Stimulated activated CD4-positive, alpha-beta T cell treated with anti-CD3 and anti-CD28 coated beads, Interleukin-4, amount 100 ng/mL, for 24 hours (primary cell): ENCODE results near the gene PRCD.
A peak's percentile ranks its signal among the peaks of the same experiment; 100 is the strongest.

ENCODE experiments used
- DNase-seq: peaks from one replicate; pipeline ENCODE4 v3.0.0-alpha.2; 2020

The PRCD gene

GRCh38 chr17:76575570-76575969, 35.7 kb downstream of the PRCD start:
- no peak for DNase-seq

GRCh38 chr17:76576189-76576588, 36.3 kb downstream of the PRCD start:
- no peak for DNase-seq

- no peak for DNase-seq
Measured at GRCh38 chr17:76577876-76578275, 38.0 kb downstream of the PRCD start.

DNA sequence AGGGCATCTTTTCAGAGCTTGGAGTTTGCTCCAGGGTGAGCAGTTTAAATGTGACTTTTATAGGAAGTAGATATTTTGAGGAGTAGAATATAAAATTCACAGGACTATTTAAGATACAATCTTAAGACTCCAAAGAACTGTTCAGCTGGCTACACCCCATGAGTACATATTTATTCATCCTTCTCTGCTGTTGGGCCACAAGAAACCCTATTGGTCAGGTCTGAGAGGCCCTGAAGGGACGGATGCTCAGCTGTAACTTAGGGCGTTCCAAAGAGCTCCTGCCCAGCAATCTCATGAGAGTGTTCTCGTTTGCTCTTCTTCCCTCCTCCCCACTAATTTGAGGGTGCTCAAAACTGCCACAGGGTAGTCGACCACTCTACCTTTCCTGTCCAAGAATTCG, 38.5 kb downstream of the PRCD start:
- no peak for DNase-seq

GRCh38 chr17:76579281-76579680, 39.4 kb downstream of the PRCD start:
- no peak for DNase-seq

- no peak for DNase-seq
Measured at GRCh38 chr17:76581515-76581914, 41.7 kb downstream of the PRCD start.

DNA sequence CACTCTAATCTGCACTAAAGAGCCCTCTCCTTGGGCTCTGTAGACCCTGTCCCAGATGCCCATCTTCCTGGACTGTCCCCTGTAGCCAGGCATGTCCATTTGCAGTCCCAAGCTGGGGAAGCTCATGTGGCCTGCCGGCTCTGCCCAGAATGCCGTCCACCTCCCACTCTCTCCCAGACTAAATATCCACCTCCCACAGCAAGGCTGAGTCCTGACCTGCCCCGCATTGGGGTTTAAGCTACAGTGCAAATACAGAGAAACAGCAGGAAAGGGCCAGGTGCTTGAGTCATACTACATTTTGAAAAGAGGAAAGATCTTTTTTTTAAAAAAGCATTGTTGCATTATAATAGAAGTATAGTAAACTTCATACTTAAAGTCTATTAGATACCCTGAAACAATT, 42.8 kb downstream of the PRCD start:
- no peak for DNase-seq

- DNase-seq = no peak
Measured at GRCh38 chr17:76584427-76585032, 44.7 kb downstream of the PRCD start.

GRCh38 chr17:76585033-76585648, 45.3 kb downstream of the PRCD start:
- DNase-seq = no peak

- peak; percentile 24 for DNase-seq
Measured at GRCh38 chr17:76585649-76586593, 46.1 kb downstream of the PRCD start, which contains the start of gene ST6GALNAC2. Gene ST6GALNAC2 (minus strand): TSS chr17:76585860. CDS start chr17:76585808, 52 bp downstream.

DNA sequence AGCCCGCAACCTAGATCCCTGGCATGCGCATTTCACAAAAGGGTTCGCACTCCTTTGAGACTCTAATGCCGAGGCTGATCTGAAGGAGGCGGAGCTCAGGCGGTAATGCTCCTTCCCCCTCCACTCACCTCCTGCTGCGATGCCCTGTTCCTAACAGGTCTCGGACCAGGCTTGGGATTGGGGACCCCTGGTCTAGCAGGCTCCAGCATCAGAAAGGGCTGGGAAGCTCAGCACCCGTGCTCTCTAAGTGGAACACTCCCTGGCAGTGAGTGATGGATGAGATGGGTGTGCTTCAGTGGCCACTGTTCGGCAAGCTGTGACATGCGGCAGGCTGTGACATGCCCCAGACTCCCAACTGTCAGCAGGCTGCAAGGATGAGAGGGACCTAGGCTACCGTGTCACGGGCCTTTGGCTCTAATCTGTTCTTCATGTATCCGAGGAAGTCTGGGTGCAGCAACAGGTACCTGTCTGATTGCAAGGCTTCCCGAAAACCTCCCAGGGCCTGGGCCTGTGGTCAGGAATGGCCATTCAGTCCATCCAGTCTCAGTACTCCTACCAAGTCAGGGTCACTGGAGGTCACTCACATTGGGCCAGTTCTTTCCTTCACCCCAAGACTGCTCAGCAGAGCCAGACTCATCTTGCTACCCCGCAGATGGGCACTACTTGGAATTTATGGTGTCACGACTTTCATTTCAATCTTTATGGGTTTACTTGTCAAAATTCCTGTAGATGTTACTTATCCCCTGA, 47.1 kb downstream of the PRCD start:
- DNase-seq = no peak

DNA sequence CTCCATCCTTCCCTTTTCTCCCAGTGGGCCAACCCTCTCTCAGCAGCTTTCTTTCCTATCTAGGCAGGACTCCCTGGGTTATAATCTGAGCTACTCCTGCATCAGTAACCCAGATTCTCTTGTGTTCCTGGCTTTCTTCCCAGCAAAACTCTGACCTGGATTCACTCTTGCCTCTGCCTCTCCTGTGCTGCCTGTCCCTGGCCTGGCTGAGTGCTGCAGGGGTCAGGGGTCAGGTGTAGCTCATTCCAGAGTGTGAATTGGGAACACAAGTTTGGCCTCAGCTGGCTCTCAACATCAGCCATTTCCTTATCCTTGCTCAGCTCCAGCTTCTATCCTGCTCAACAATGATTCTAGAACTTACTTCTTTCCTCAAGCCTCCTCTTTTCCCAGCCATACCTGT, 48.3 kb downstream of the PRCD start:
- DNase-seq = no peak

- no peak for DNase-seq
Measured at GRCh38 chr17:76593384-76593826, 53.6 kb downstream of the PRCD start.

DNA sequence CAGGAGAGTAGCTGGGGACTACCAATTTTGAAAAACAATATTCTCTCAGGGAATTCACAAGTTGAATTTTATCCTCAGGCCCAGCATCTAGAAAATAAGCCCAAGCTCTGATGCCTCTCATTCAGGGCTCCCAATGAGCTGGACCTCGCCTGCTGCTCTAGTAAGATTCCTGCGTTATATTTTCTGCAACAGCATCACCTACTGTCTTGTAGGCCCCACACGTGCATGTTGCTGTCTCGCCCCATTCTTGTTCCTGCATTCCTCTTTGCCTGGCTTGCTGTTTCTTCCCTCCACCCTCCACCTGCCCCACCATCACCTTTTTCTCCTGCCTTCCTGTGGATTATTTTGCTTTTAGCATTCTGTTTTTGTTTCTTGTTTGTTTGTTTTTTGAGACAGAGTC, 54.1 kb downstream of the PRCD start:
- DNase-seq = no peak

- DNase-seq = no peak
Measured at GRCh38 chr17:76594690-76595089, 54.8 kb downstream of the PRCD start.
